Stimulated activated CD4-positive, alpha-beta T cell treated with anti-CD3 and anti-CD28 coated beads, Interleukin-12 subunit alpha, Interleukin-12 subunit beta, amount 100 ng/mL, for 48 hours (primary cell): ENCODE results near the gene OLFML1.

Source experiments
- DNase-seq, 3 donors: peaks; one replicate each; pipeline ENCODE4 v3.0.0-alpha.2; 2020; ENCODE audit warnings: low read depth in 2 of 3, low spot score in 1 of 3

OLFML1 gene

DNA sequence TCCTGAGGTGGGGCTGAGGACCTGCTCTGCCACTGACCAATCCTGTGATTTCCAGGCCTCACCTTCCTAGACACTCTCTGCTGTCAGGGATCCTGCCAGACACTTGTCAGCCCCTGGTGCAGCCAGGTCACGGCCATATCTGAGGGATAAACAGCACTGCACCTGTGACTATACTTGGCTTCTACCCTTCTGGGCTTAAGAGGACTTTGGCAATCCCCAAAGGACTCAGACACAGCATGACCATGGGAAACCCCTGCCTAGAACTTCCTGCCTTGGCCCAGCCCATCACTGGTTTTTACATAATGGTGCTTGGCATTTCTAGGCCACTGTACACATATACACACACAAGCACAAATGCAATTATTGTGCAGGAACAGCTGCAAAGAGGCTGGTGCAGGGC, 11.6 kb upstream of the OLFML1 start:
- DNase-seq, result no peak

DNA sequence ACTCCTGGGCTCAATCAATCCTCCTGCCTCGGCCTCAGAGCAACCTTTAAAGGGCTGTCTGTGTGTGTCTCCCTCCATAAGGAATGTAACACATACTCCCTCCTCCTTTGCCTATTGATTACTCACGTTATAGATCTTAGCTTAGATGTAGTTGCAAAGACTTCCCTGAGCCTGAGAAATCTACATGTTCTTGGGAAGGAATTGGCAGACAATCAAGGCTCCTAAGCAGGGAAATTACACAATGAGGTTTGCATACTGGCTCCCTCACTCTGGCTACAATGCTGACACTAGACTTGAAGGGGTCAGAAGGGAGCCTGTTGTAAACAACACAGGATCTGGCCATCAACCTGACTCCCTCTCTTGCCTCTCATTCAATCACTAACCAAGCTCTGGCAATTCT, 5.2 kb upstream of the OLFML1 start:
- DNase-seq, result no peak

DNA sequence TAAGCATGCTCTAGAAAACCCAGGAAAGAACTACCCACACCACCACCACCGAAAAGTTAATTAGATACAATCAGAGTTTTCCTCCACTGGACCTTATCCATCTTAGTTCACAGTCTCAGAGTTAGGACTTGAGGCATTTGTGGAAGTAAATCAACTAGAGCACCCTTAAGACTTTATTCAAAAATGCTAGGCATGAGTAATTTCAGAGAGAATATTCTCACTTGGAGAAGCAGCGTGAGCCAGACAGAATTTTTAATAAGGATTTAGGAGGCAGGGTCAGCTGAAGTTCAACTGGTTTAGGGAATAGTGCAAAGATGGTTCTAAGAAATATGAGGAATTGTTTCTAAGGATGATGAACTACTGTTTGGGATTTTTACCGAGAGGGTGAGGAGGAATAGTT, 1.2 kb upstream of the OLFML1 start:
- no peak for DNase-seq

DNA sequence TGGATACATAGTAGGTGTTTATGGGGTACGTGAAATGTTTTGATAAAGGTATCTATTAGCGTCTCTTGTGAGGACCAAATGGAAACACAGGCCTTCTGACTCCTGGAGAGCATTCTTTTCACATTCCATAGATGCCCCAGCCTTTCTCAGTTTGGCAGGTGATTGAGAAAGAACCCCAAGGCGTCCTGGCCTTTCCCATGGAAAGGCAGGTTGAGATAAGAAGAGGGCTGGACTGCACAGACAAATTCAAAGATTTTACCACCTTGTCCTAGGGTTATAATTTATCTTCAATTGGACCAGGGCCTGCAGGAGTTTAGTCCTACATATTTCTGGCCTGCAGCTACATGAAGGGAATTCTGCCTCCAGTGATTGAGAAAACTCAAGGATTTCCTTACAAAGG, 661 bp upstream of the OLFML1 start:
- DNase-seq, result no peak

DNA sequence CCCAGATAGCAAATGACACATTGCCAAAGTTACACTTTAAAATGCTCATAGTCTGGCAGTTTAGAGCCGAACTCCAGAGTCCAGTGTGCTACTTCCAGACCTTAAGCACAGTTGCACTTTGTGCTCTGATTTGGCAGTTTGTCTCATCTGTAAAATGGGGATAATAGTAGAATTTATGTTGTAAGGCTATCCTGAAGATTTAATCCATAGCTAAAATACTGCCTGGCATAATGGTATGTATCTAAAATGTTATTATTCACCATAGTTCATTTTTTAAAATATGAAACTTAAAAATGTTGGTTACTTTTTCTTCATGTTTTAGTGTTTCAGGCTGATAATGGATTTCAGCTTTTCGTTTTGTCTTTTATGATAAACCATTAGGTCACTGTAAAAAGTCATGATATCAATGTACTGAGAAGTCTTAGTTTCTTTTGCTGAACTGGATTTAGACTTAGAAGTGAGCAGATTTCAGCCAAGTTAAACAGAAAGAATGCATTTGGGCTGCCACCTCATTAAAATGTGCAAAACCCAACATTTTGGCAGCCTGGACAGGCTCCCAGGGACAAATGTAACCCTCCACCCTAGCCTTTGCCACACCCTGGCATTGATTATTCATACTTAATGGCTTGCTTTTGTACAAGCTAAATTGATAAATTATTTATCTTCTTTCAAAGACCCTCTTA, 933 bp downstream of the OLFML1 start:
- DNase-seq, result no peak

DNA sequence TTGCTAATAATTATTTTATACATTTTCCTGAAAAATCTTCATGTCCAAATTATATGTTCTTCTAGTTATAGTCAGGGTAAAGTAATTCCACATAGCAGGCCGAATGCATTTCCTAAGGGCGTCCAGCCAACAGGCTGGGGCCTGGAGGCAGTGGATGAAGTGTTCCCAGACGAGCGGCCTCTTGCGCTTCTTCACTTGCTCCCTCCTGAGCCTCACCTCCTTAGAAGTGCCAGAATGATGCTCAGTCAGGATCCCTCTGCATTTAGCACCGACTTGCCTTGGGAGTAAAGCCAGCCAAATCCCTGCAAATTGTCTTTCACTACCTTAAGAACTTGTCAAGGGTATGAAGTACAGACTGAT, 1.5 kb downstream of the OLFML1 start:
- DNase-seq, result no peak

DNA sequence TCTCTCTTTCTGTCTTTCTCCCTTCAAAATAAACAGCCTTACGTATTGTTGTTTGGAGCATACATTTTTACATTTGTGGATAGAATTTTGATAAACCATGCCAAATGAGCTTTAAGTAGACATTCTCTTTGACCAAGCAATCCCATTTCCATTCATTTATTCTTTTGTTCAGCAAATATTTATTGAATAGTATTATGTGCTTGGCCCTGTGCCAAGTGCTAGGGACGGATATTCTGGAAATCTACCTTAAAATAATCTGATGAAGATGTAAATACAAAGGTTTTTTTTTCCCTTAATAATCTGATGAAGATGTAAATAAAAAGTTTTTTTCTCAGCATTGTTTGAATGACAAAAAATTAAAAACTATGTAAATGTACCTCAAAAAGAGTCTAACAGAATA, 2.1 kb downstream of the OLFML1 start:
- DNase-seq, result no peak

DNA sequence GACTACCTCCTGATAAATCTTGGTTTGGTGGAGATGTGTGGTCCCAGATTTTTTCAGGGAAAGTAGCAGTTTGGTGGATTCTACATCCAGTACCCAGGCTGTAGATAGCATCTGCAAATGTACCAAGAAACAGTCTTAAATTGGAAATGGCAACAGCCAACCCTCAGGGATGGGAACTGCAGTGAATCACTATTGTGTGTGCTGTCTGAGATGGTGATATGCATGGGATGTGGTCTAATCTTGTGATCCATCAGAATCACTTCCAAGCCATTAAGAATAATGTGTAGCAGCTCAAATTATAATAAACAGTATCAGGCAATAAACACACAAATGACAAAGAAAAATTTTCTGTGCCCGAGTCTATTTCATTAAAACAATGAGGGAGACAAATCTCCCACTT, 3.4 kb downstream of the OLFML1 start:
- DNase-seq, result no peak

DNA sequence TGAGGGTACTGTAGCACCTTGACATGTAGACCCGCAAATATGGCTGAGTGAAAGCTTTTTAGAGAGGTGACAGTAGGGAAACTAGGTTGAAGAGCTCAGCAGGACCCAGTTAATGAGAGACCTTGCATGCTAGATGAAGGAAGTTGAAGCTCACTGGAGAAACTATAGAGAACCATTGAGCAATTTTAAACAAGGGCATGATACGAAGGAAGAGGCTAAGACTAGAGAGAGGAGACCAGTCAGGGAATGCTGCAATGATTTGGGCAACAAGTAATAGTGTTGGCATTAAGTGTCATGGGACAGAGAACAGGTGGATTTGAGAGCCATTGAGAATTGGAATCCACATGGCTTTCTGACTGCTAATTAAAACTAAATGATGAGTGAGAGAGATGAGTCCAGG, 4.1 kb downstream of the OLFML1 start:
- DNase-seq, result no peak

DNA sequence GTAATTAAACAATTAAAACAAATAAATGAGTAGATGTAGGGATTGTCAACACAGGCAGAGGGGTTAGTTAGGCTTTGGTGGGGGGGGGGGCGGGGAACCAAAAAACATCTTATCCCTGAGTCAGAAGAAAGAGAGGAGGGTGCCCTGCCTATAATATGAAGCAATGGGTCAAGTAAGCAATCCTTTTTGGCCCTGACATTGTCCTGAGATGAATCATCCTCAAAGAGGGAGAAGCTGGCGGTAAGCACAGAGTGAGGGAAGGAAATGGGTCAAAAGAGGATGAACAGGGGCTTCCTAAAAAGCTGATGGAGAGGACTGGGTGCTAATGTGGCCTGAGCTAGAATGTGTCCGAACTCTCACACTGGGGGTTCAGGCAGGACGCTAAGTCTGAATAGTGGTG, 4.7 kb downstream of the OLFML1 start:
- no peak for DNase-seq

DNA sequence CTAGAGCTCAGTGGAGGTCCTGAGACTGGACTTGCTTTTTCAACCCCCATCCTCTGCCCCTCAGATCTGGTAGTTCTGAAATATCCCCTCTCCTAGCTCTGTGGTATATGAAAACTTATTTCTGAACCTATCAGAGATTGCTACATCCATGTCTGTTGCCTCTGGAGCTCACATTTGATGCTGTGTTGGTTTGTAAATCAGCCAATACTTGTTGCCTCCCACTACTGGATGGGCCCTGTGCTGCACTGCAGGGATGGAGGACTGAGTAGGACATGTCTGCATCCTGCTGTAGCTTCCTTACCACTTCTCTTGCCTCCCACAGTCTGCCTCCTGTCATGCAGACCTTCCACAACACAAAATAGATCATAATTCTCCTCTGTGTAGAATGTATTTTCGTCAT, 5.2 kb downstream of the OLFML1 start:
- no peak for DNase-seq

DNA sequence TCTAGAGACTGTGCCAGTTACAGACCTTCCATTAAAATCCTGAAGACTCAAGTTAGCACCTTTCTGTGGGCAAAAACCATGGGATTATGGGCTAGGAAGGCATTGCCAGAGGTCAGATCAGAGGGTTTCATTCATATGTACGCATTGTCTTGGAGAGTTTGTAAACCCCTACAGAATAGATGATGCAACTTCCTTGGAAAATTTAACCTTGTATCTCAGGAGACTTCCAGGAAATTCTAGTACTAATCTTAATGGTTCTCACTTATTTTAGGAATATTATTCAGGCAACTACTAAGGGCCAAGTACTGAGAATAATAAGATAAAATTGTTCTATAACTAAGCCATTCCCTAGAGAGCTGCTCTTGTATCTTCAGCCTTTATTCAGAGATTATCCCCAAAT, 6.9 kb downstream of the OLFML1 start:
- DNase-seq, result no peak

DNA sequence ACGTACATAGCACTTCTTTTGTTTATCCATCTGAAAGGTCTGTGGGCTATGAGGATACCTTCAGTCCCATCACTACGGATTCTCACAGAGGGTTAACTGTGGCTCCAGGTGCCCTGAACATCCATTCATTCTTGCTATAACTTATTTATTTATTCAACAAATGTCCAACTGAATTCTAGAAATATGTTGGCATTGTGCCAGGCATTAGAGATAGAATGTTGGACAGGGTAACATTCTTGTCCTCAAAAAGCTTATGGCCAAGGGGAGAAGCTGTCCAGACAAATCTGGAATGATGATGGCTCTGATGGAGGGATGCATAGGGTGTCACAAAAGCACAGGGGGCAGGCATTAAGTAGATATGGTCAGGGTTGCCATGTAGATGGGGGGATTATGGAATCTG, 8.4 kb downstream of the OLFML1 start:
- DNase-seq, result no peak

DNA sequence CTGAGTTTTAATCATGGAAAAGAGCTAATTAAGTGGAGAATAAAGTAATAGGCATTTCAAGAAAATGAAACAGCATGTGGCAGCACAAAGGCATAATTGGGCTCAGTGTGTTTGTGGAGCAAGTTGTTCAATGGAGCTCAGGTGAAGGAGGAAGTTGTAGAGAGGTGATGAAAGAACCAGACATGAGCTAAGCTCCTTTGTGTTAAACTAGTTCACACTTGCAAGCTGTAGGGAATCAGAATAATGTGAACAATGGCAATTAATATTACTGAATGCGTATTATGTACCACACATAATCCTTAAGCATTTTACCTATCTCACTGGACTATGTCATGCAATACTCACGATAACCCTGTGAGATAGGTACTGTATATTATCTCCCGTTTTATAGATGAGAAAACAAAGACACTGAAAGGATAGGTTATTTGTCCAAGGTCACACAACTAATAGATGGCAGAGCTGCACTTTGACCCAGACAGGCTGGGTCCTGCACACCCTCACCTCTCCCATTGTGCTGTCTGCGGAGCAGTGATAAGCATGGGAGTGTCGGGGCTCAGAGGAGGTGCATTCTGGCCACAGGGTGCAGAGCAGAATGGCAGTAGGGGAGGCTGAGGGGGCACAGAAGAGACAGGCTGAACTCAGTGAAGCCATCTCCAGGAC, 8.9 kb downstream of the OLFML1 start:
- no peak for DNase-seq

DNA sequence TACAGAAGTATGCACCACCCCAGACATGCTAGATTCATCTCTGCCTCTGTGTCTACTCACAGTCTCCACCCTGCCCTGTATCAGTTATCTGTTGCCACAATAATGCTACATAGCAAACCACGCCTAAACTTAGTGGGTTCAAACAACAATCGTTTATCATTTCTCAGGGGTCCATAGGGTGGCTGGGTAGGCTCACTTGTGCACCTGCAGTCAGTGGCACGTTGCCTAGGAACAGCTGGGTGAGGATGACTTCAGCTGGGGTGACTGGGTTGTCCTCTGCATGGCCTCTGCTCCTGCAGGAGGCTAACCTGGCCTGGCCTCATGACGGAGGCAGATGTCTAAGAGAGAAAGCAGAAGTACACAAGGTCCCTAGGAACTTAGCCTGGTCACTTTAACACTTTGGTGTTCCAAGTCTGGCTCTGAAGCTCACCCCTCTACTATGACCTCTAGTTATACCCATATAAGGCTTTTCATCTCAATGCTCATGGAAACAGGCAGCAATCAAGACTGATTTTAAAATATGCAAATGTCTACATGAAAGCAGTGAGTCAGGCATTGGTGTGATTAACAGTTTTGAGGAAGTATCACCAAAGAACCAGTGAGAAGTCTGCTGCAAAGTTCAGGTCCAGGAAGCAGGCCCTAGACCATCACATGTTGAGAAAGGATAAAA, 10.7 kb downstream of the OLFML1 start:
- no peak for DNase-seq

DNA sequence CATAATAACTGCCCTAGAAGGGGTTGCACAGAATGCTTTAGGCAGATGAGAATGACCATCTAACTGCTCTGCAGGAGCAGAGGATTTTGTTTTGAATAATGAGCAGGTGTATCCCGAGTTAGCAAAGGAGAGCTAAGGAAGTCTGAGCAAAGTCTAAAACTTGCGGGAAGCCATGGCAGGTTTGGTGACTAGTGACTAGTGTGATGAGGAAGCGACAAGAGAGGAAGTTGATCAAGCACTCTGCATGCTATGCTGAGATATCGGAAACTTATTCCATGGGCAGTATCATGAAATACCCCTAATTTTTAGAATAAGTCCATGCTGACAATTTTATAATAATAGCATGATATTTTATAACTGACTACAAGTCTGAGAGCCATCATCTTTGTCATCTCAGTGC, 12.9 kb downstream of the OLFML1 start:
- no peak for DNase-seq

DNA sequence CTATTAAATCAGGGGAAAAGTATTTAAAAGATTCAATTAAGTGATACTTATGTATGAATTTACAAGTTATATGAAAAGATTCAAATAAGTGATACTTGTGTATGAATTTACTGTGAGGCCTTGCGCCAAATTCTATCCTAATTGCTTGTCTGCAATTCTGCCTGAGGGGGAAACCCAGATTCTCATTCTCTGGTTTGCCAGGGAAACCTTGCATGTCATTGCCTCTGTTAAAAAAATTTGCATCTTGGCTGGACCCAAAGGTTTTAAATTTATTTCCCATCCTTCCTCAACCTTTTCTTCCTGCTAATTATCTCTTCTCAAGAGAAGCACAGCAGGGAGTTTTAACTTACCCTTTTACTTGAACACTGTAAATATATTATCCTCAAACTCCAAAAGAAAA, 13.8 kb downstream of the OLFML1 start:
- no peak for DNase-seq

DNA sequence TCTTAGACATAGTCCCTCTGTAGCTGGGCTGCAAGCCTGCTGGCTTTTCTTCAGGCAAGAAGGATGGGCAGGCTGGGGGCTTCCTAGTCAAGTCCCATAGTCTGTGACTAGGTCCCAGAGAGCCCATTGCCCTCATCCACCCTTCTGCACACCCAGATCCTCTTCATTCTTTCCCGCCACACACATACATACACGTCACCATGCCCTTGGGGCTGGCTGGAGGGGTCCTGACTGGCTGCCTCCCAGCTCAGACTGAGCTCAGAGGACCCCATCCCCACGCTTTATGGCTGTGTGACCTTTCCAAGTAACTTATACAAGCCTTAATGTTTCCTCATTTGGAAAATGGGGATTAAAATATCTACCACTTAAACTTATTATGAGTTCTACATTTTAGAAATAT, 14.9 kb downstream of the OLFML1 start:
- no peak for DNase-seq

DNA sequence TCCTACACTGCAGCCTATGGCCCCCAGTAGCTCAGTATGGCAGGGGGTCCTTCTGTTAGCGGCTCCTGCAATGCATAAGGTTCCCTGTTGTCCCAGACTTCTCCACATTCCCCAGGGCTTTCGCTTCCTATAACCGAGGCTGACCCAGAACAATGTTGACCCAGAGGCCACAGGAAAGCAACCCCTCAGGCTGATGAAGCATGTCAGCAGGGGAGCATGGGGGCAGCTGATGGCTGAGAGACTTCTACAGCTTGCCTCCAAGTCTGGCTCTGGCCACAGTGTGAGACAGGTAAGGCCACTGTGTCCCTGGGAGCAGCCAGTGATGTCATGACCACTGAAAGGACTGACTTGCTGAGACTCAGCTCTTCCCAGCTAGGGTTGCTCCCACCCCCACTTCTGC, 15.9 kb downstream of the OLFML1 start:
- DNase-seq, result no peak

DNA sequence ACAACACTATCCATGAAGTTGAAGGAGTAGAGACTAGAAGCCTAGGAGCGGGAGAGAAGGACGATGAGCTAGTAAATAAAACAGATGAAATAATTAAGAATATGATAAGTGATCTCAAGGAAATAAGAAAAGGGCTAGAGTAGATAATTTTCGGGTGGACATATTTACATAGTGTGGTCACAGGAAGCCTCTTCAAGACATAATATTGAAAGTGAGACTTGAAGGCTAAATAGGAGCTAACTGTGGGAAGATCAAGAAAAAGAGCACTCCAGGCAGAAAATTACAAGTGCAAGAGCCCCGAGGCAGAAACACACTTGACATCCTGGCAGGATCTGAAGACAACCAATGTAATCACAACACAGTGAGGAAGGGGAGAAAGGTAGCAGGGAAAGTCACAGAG, 16.6 kb downstream of the OLFML1 start:
- no peak for DNase-seq

DNA sequence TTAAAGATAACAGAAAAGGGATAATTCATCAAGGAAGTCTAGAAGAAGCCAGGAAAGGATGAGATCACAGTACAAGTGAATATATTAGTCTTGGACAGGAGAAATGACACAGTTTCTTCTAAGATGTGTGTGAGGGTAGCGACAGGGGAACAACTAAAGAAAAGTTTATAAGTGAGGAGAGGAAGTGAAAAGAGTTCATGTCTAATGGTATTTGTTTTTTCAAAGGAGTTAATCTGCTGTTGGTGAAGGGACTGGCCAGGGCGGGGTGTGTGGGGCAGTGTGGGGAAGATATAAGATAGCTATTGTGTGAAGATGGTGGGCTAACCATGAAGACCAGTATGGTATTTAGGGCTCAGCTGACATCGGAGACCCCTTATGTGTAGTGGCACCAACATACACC, 20.9 kb downstream of the OLFML1 start:
- DNase-seq, result no peak

DNA sequence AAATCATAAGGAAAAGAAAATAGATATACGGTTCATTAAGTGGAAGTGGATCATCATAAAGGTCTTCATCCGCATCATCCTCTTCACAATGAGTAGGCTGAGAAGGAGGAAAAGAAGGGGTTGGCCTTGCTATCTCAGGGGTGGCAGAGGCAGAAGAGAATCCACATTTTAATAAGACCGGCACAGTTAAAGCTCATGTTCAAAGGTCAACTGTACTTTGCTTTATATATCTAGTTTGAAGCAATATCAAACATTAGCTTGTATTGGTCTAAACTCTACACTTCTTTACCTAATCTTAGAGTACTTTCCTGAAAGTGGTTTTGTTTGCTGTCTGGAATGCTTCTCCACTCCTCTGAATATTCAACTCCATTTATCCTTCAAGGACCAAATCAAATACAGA, 22.8 kb downstream of the OLFML1 start:
- DNase-seq, result no peak

DNA sequence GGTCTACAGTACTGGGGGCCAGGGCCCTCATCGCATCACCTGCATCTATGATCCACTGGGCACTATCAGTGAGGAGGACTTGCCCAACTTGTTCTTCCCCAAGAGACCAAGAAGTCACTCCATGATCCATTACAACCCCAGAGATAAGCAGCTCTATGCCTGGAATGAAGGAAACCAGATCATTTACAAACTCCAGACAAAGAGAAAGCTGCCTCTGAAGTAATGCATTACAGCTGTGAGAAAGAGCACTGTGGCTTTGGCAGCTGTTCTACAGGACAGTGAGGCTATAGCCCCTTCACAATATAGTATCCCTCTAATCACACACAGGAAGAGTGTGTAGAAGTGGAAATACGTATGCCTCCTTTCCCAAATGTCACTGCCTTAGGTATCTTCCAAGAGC, 24.7 kb downstream of the OLFML1 start:
- DNase-seq, result no peak
